HepG2 (cell line): ENCODE measurements around the gene TEKT5. TPM values are rescaled to one million over a fixed set of nuclear protein-coding genes. Genes with fewer than 3 reads are reported as not detected.
A peak's percentile ranks its signal among the peaks of the same experiment; 100 is the strongest.

Experiments used
- ATF2 ChIP-seq: sonication (generic); formaldehyde crosslinking; IDR thresholded peaks from 2 replicates; pipeline ENCODE4 v1.4.0; 2020; ENCODE audit warnings: missing genetic modification reagents
- ATF7 ChIP-seq, 2 experiments: fragments of 450-650 bp in 1 of 2; sonication (generic) in 1 of 2; formaldehyde crosslinking in 1 of 2; IDR thresholded peaks; 2 replicates each; pipeline versions ENCODE4 v1.4.0 to v1.6.1; 2016 to 2020; ENCODE audit warnings: antibody characterized with exemption in 1 of 2, mild to moderate bottlenecking in 1 of 2, missing genetic modification reagents in 1 of 2
- ELF3 ChIP-seq: IDR thresholded peaks from 2 replicates; pipeline ENCODE4 v1.6.1; 2016; ENCODE audit warnings: missing genetic modification reagents, missing compliant biosample characterization
- FOXA1 ChIP-seq, 2 experiments: fragments of 450-650 bp in 1 of 2; sonication (generic) in 1 of 2; formaldehyde crosslinking in 1 of 2; IDR thresholded peaks; 2 replicates each; pipeline versions ENCODE4 v1.4.0 to v1.6.1; 2016 to 2020; ENCODE audit warnings: missing genetic modification reagents in 1 of 2
- FOXK1 ChIP-seq: sonication (generic); formaldehyde crosslinking; IDR thresholded peaks from 2 replicates; pipeline ENCODE4 v1.4.0; 2020; ENCODE audit warnings: low read depth, missing genetic modification reagents, borderline replicate concordance
- MIXL1 ChIP-seq: IDR thresholded peaks from 2 replicates; pipeline ENCODE4 v1.6.1; 2016
- PBX3 ChIP-seq: sonication (generic); formaldehyde crosslinking; IDR thresholded peaks from 2 replicates; pipeline ENCODE4 v1.8.1; 2023; ENCODE audit warnings: missing genetic modification reagents, inconsistent platforms, borderline replicate concordance
- PITX1 ChIP-seq: sonication (generic); formaldehyde crosslinking; IDR thresholded peaks from 2 replicates; pipeline ENCODE4 v1.5.1; 2020; ENCODE audit warnings: mild to moderate bottlenecking, missing genetic modification reagents
- RFX1 ChIP-seq: fragments of 450-650 bp; IDR thresholded peaks from 2 replicates; pipeline ENCODE4 v1.6.1; 2017
- RNF219 ChIP-seq: sonication (generic); formaldehyde crosslinking; IDR thresholded peaks from 2 replicates; pipeline ENCODE4 v1.5.0; 2020; ENCODE audit warnings: mild to moderate bottlenecking, missing genetic modification reagents
- STAG1 ChIP-seq: sonication (generic); formaldehyde crosslinking; IDR thresholded peaks from 2 replicates; pipeline ENCODE4 v1.4.0; 2020; ENCODE audit warnings: missing genetic modification reagents
- TEAD3 ChIP-seq: optimal IDR thresholded peaks from 2 replicates; pipeline ENCODE3; 2016; ENCODE audit warnings: borderline replicate concordance
- TFDP1 ChIP-seq: IDR thresholded peaks from 2 replicates; pipeline ENCODE4 v1.6.1; 2016; ENCODE audit warnings: missing compliant biosample characterization, missing genetic modification reagents, borderline replicate concordance
- YEATS2 ChIP-seq: sonication (generic); formaldehyde crosslinking; IDR thresholded peaks from 2 replicates; pipeline ENCODE4 v1.4.0; 2020; ENCODE audit warnings: missing genetic modification reagents, borderline replicate concordance
- ZHX1 ChIP-seq: sonication (generic); formaldehyde crosslinking; IDR thresholded peaks from 2 replicates; pipeline ENCODE4 v1.8.1; 2022; ENCODE audit warnings: low read depth, mild to moderate bottlenecking, missing genetic modification reagents
- ZKSCAN5 ChIP-seq: sonication (generic); formaldehyde crosslinking; IDR thresholded peaks from 2 replicates; pipeline ENCODE4 v1.5.1; 2020; ENCODE audit warnings: mild to moderate bottlenecking, missing genetic modification reagents
- ZMAT5 ChIP-seq: sonication (generic); formaldehyde crosslinking; IDR thresholded peaks from 2 replicates; pipeline ENCODE4 v1.5.0; 2020; ENCODE audit warnings: mild to moderate bottlenecking, low read depth, missing genetic modification reagents, borderline replicate concordance
- ZMYM3 ChIP-seq: sonication (generic); formaldehyde crosslinking; IDR thresholded peaks from 2 replicates; pipeline ENCODE4 v1.5.1; 2020; ENCODE audit warnings: mild to moderate bottlenecking, missing genetic modification reagents
- ZNF260 ChIP-seq: sonication (generic); formaldehyde crosslinking; IDR thresholded peaks from 2 replicates; pipeline ENCODE4 v1.4.0; 2020; ENCODE audit warnings: missing genetic modification reagents, low read depth, mild to moderate bottlenecking, borderline replicate concordance
- ZNF644 ChIP-seq: IDR thresholded peaks from 2 replicates; pipeline ENCODE4 v1.6.1; 2016; ENCODE audit warnings: low read depth
- ZNF75D ChIP-seq: sonication (generic); formaldehyde crosslinking; IDR thresholded peaks from 2 replicates; pipeline ENCODE4 v1.8.1; 2023; ENCODE audit warnings: missing genetic modification reagents, mild to moderate bottlenecking, borderline replicate concordance
- polyA plus RNA-seq, 8 experiments: library from polyadenylated mRNA; depleted of rRNA in 3 of 8; stranded (reverse) in 7 of 8; unstranded in 1 of 8; fragments of >200 nt; fragmentation: Illumina TruSeq in 4 of 8; extraction: Trizol in 4 of 8; gene quantifications; 2 replicates each; pipeline versions ENCODE4 v1.2.1 to v1.2.3, GENCODE V29; 2011 to 2016; ENCODE audit warnings: low read depth in 4 of 8, missing spikeins in 1 of 8, mixed read lengths in 1 of 8; ENCODE audit not compliant: insufficient read depth in 1 of 8
- total RNA-seq, 5 experiments: library from RNA; depleted of rRNA; stranded (reverse); fragments of >200 nt; fragmentation: Illumina TruSeq; extraction: Trizol; gene quantifications; 2 replicates each; pipeline ENCODE4 v1.2.3, GENCODE V29; 2016; ENCODE audit warnings: low read depth in 1 of 5

TEKT5 gene
- total and polyA plus RNA-seq, 2 of the 13 experiments (the other 11 are each of a cell fraction or from before 2014, with no cell fraction given), result 0.16 TPM; not detected in 1

GRCh38 chr16:10594312-10594950, 100.3 kb downstream of the TEKT5 start (continued):
- TF ChIP-seq FOXK1 (CRISPR knock-in tag), result no peak
- no peak for TF ChIP-seq ZNF644 (CRISPR knock-in tag)
- TF ChIP-seq FOXA1 (IDR thresholded peaks at IDR 0.05), result no peak
- TF ChIP-seq FOXA1 (CRISPR knock-in tag; IDR thresholded peaks at IDR 0.05), result no peak
- TF ChIP-seq PBX3 (CRISPR knock-in tag), result no peak
- no peak for TF ChIP-seq ZHX1 (CRISPR knock-in tag)
- no peak for TF ChIP-seq ZMAT5 (CRISPR knock-in tag)
- TF ChIP-seq RNF219 (CRISPR knock-in tag), result no peak
- peak; percentile 26 for TF ChIP-seq TEAD3 (CRISPR knock-in tag)
- no peak for TF ChIP-seq MIXL1
- TF ChIP-seq TFDP1, result no peak
- peak; percentile 71 for TF ChIP-seq PITX1 (CRISPR knock-in tag)
- no peak for TF ChIP-seq YEATS2 (CRISPR knock-in tag)
- peak; percentile 75 for TF ChIP-seq ZMYM3 (CRISPR knock-in tag)
- no peak for TF ChIP-seq ATF2 (CRISPR knock-in tag)
- TF ChIP-seq ZNF75D (CRISPR knock-in tag), result no peak
- TF ChIP-seq ZKSCAN5 (CRISPR knock-in tag), result 0 out of 2 replicates have a peak, but pooled peaks have one; percentile 61
- no peak for TF ChIP-seq ZNF260 (CRISPR knock-in tag)
- TF ChIP-seq RFX1, result no peak
- no peak for TF ChIP-seq ATF7 (IDR thresholded peaks at IDR 0.05)
- no peak for TF ChIP-seq ATF7 (CRISPR knock-in tag; IDR thresholded peaks at IDR 0.05)
- peak; percentile 79 for TF ChIP-seq ELF3
- peak; percentile 50 for TF ChIP-seq STAG1 (CRISPR knock-in tag)
